Neural cell (in vitro differentiated cells): Measurements from ENCODE around the gene PRR20A.
"Not testable (repeated sequence)": the region's sequence is repeated elsewhere in the genome, so short reads cannot be mapped to it uniquely, and the experiment has no call there.

Experiments used
- EZH2 ChIP-seq: fragments of 200-600, 300-800 bp; shearing (Covaris generic), sonication (generic); IDR thresholded peaks from 2 replicates; pipeline ENCODE4 v1.6.1; 2014; ENCODE audit warnings: antibody characterized with exemption, low read length, borderline replicate concordance, mild to moderate bottlenecking; ENCODE audit not compliant: insufficient read depth, poor library complexity, severe bottlenecking
- TF ChIP-seq, protein P1 (sequence below): fragments of 450-650 bp; IDR thresholded peaks from 2 replicates; pipeline ENCODE4 v1.5.1; 2014; ENCODE audit warnings: antibody characterized with exemption, mild to moderate bottlenecking, moderate library complexity; ENCODE audit not compliant: poor library complexity, severe bottlenecking

GRCh38 chr13:57160332-57160731 lies 19.6 kb downstream of the PRR20A start, which contains the start of gene PRR20D:
- TF ChIP-seq, protein P1, sequence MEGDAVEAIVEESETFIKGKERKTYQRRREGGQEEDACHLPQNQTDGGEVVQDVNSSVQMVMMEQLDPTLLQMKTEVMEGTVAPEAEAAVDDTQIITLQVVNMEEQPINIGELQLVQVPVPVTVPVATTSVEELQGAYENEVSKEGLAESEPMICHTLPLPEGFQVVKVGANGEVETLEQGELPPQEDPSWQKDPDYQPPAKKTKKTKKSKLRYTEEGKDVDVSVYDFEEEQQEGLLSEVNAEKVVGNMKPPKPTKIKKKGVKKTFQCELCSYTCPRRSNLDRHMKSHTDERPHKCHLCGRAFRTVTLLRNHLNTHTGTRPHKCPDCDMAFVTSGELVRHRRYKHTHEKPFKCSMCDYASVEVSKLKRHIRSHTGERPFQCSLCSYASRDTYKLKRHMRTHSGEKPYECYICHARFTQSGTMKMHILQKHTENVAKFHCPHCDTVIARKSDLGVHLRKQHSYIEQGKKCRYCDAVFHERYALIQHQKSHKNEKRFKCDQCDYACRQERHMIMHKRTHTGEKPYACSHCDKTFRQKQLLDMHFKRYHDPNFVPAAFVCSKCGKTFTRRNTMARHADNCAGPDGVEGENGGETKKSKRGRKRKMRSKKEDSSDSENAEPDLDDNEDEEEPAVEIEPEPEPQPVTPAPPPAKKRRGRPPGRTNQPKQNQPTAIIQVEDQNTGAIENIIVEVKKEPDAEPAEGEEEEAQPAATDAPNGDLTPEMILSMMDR: not testable (repeated sequence)
- not testable (repeated sequence) for TF ChIP-seq EZH2
